ENCODE results near the gene AHCTF1.
A peak's percentile ranks its signal among the peaks of the same experiment; 100 is the strongest.
"Not testable (repeated sequence)": the region's sequence is repeated elsewhere in the genome, so short reads cannot be mapped to it uniquely, and the experiment has no call there.

Gene AHCTF1

DNA sequence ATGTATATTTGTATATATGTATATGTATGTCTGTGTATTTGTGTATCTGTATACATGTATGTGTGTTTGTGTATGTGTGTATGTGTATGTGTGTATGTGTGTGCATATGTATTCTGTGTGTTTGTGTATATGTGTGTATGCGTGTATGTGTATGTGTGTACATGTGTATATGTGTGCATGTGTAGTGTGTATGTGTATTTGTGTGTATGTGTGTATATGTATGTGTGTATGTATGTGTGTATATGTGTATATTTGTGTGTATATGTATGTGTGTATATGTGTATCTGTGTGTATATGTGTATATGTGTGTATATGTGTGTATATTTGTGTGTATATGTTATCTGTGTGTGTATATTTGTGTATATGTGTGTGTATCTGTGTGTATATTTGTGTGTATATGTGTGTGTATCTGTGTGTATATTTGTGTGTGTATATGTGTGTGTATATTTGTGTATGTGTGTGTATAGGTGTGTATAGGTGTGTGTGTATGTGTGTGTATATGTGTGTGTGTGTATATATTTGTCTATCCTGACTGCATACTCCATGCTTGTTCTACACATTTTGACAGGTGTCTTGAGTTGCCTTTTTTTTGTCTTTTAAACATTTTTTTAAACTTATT lies 106.1 kb downstream of the AHCTF1 start:
- TF ChIP-seq, protein P1, sequence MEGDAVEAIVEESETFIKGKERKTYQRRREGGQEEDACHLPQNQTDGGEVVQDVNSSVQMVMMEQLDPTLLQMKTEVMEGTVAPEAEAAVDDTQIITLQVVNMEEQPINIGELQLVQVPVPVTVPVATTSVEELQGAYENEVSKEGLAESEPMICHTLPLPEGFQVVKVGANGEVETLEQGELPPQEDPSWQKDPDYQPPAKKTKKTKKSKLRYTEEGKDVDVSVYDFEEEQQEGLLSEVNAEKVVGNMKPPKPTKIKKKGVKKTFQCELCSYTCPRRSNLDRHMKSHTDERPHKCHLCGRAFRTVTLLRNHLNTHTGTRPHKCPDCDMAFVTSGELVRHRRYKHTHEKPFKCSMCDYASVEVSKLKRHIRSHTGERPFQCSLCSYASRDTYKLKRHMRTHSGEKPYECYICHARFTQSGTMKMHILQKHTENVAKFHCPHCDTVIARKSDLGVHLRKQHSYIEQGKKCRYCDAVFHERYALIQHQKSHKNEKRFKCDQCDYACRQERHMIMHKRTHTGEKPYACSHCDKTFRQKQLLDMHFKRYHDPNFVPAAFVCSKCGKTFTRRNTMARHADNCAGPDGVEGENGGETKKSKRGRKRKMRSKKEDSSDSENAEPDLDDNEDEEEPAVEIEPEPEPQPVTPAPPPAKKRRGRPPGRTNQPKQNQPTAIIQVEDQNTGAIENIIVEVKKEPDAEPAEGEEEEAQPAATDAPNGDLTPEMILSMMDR (IDR thresholded peaks at IDR 0.05; ENCODE audit: insufficient read depth, low read depth, low read length, missing control alignments): no peak
- DNase-seq (ENCODE audit: low read depth): no peak
- no peak overlapping the region for H3K4me3 ChIP-seq (ENCODE audit: low read length)

DNA sequence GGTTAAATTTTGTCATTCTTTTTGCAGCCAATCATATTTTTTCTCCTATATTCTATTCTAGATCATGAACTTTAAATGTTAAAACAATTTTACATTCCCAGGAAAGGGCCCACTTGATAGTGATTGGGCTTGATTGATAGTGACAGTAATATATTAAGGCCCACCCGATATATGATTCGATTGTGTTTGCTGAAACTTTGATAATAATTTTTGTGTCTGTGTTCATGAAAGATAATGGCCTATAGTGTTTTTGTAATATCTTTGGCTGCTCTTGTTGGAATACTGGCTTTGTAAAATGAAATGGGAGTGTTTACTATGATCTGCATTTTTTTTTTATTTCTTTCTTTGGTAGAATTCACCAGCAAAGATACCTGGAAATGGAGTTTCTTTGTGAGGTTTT lies 107.2 kb downstream of the AHCTF1 start:
- TF ChIP-seq, protein P1 (IDR thresholded peaks at IDR 0.05; ENCODE audit: insufficient read depth, low read depth, low read length, missing control alignments): no peak
- H3K4me3 ChIP-seq (ENCODE audit: low read length): no peak overlapping the region
- DNase-seq (ENCODE audit: low read depth): no peak

DNA sequence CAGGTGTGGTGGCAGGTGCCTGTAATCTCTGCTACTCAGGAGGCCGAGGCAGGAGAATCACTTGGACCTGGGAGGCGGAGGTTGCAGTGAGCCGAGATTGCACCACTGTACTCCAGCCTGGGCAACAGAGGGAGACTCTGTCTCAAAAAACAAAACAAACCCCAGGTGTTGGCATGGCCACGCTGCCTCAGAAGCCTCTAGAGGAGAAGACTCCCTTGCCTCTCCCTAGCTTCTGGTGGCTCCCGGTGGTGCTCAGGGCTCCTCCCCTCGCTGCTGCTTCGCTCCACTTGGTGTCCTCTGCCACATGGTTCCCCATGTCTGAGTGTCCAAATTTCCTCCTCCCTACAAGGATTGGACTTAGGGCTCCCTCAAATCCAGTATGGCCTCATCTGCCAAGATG lies 109.6 kb downstream of the AHCTF1 start:
- DNase-seq (ENCODE audit: low read depth); H3K4me3 ChIP-seq (ENCODE audit: low read length): not testable (repeated sequence)

DNA sequence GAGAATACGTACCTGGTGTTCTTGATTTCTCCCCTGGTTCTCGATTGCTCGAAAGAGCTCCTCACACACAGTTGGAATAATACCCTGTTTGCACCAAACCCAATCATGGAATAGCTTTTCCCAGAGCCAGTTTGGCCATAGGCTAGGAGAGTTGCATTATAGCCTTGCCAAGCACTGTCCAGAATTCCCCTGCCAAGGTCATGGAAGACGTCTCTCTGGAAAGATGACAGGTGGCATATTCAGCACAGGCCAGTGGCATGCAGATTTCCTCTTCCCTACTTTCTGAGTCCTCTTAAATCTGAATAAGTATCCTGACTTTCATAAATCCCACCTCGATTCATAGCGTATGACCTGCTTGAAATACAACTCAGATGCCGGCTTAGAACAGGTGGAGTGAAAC lies 111.1 kb downstream of the AHCTF1 start:
- DNase-seq (ENCODE audit: low read depth): no peak
- H3K4me3 ChIP-seq (ENCODE audit: low read length): no peak overlapping the region

DNA sequence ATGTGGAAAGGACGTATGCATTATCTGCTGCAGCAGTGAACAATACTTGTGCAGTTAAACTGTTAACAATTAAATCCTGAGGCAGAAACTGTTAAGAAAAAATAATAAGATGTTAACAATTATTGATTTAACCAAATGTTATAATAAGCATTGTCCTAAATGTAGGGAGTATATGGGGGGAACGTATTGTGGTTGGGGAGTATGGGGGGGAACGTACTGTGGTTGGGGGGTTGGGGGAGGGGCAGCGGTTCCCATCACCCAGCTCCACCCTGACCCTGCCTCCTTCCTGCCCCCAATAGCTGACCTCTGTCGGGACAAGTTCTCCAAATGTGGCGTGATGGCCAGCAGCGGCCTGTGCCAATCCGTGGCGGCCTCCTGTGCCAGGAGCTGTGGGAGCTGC lies 114.0 kb downstream of the AHCTF1 start:
- peak; percentile 31 for DNase-seq (ENCODE audit: low read depth)
- not testable (repeated sequence) for H3K4me3 ChIP-seq (ENCODE audit: low read length)

More for the DNA sequence above, 111.1 kb downstream of the AHCTF1 start:
- TF ChIP-seq, protein P1 (IDR thresholded peaks at IDR 0.05; ENCODE audit: insufficient read depth, low read depth, low read length, missing control alignments): no peak

DNA sequence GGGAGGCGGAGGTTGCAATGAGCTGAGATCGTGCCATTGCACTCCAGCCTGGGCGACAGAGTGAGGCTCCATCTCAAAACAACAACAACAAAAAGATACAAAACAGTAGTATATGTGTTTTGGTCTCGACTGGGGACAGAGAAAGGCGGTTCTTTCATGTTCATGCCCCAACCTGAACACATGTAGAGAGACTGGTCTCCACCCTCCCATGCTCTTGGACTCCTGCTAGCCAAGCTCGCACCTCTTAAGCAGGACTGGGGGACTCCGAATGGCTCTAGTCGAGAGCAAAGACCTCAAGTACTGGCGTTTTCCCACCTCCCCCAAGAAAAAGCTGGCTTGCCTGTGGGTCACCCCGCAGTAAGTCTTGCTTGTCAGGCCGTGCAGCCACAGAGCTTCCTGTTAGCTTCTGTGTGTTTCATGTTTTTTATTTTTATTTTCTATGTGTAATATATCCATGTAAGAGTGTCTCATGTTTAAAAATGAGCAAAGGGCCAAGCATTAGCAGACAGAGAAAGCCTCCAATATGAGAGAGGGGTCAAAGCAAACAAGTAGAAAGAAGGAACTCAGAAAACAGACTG lies 116.0 kb downstream of the AHCTF1 start:
- TF ChIP-seq, protein P1 (IDR thresholded peaks at IDR 0.05; ENCODE audit: insufficient read depth, low read depth, low read length, missing control alignments): no peak
- no peak overlapping the region for H3K4me3 ChIP-seq (ENCODE audit: low read length)
- no peak for DNase-seq (ENCODE audit: low read depth)

DNA sequence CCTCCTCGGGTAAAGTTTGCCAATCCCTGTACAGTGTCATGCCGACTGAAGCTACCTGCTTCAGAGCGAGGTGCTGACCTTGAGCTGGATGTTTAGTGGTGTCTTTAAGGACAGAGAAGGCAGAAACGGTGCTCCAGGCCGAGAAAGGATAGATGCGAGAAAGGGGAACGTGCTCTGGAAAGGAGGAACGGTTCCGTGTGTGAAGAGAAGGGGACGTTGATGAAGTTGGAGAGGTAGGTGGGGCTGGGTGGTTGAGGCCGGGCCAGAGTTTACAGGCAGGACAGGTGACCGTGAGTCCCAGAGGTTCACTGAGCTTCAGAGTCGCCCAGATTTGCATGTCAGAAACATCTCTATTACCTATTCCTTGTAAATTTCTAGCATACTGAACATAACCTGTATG lies 116.9 kb downstream of the AHCTF1 start:
- no peak for DNase-seq (ENCODE audit: low read depth)
- H3K4me3 ChIP-seq (ENCODE audit: low read length): no peak overlapping the region
- TF ChIP-seq, protein P1 (IDR thresholded peaks at IDR 0.05; ENCODE audit: insufficient read depth, low read depth, low read length, missing control alignments): no peak

DNA sequence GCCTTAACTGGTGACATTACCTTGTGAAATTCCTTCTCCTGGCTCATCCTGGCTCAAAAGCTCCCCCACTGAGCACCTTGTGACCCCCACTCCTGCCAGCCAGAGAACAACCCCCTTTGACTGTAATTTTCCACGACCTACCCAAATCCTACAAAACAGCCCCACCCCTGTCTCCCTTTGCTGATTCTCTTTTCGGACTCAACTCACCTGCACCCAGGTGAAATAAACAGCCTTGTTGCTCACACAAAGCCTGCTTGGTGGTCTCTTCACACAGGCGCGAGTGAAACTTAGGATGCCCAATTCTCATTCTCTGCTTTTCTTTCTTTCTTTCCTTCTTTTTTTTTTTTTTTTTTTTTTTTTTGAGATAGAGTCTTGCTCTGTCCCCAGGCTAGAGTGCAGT lies 118.4 kb downstream of the AHCTF1 start:
- not testable (repeated sequence) for H3K4me3 ChIP-seq (ENCODE audit: low read length); DNase-seq (ENCODE audit: low read depth)
